ENCODE data around the gene CRLF1. TPM values are rescaled to one million over a fixed set of nuclear protein-coding genes. Genes with fewer than 3 reads are reported as not detected.

CRLF1 gene
- 7.8 TPM for total RNA-seq

GRCh38 chr19:18606281-18607225 lies at the start of gene CRLF1:
CRLF1 (minus strand) TSS chr19:18606799; CDS start chr19:18606656, 143 bp downstream.
- no peak for DNase-seq (ENCODE audit: low spot score)

GRCh38 chr19:18655173-18655844 lies 48.7 kb upstream of the CRLF1 start:
- DNase-seq (ENCODE audit: low spot score): no peak

- DNase-seq (ENCODE audit: low spot score): no peak
Measured at GRCh38 chr19:18654469-18654868, 47.9 kb upstream of the CRLF1 start.

- DNase-seq (ENCODE audit: low spot score): no peak
Measured at GRCh38 chr19:18653853-18654252, 47.3 kb upstream of the CRLF1 start.

- DNase-seq (ENCODE audit: low spot score): no peak
Measured at GRCh38 chr19:18651733-18652132, 45.1 kb upstream of the CRLF1 start.

GRCh38 chr19:18651300-18651699 lies 44.7 kb upstream of the CRLF1 start:
- DNase-seq (ENCODE audit: low spot score): no peak

GRCh38 chr19:18650468-18651041 lies 44.0 kb upstream of the CRLF1 start:
- peak; percentile 84 for DNase-seq (ENCODE audit: low spot score)

GRCh38 chr19:18650021-18650390 lies 43.4 kb upstream of the CRLF1 start:
- DNase-seq (ENCODE audit: low spot score): peak; percentile 70

- DNase-seq (ENCODE audit: low spot score): peak; percentile 70
Measured at GRCh38 chr19:18649371-18650020, 42.9 kb upstream of the CRLF1 start.

- DNase-seq (ENCODE audit: low spot score): no peak
Measured at GRCh38 chr19:18648973-18649315, 42.3 kb upstream of the CRLF1 start.

- DNase-seq (ENCODE audit: low spot score): no peak
Measured at GRCh38 chr19:18647807-18648206, 41.2 kb upstream of the CRLF1 start.

- DNase-seq (ENCODE audit: low spot score): no peak
Measured at GRCh38 chr19:18647371-18647767, 40.8 kb upstream of the CRLF1 start.

- no peak for DNase-seq (ENCODE audit: low spot score)
Measured at GRCh38 chr19:18646535-18647370, 40.2 kb upstream of the CRLF1 start.

- no peak for DNase-seq (ENCODE audit: low spot score)
Measured at GRCh38 chr19:18645035-18645511, 38.5 kb upstream of the CRLF1 start.

- DNase-seq (ENCODE audit: low spot score): no peak
Measured at GRCh38 chr19:18644196-18645034, 37.8 kb upstream of the CRLF1 start.

- DNase-seq (ENCODE audit: low spot score): no peak
Measured at GRCh38 chr19:18639706-18640243, 33.2 kb upstream of the CRLF1 start.

- DNase-seq (ENCODE audit: low spot score): peak; percentile 71
Measured at GRCh38 chr19:18637673-18638630, 31.4 kb upstream of the CRLF1 start.

- no peak for DNase-seq (ENCODE audit: low spot score)
Measured at GRCh38 chr19:18636969-18637629, 30.5 kb upstream of the CRLF1 start, which contains the start of gene KLHL26. KLHL26 (plus strand) TSS chr19:18637028; CDS start chr19:18637055, 27 bp downstream.

All from ureter (tissue), 1 donor.